NCI-H748 (cell line): ENCODE results near the gene EMP2.
"Not testable (repeated sequence)": the region's sequence is repeated elsewhere in the genome, so short reads cannot be mapped to it uniquely, and the experiment has no call there.

Source experiments
- DNase-seq: peaks from one replicate; lab custom pipeline; 2025; ENCODE audit not compliant: unreplicated experiment; lab: John Stamatoyannopoulos, UW

EMP2 gene

GRCh38 chr16:10522966-10523365 lies 57.4 kb downstream of the EMP2 start:
- DNase-seq = no peak

- DNase-seq = peak; percentile 43
These were observed 58.6 kb downstream of the EMP2 start for GRCh38 chr16:10521681-10522274.

GRCh38 chr16:10520869-10521578 lies 59.4 kb downstream of the EMP2 start:
- no peak for DNase-seq

GRCh38 chr16:10519929-10520868 lies 60.2 kb downstream of the EMP2 start:
- no peak for DNase-seq

- DNase-seq = no peak
These were observed 61.1 kb downstream of the EMP2 start for GRCh38 chr16:10519297-10519696.

- DNase-seq = no peak
These were observed 61.8 kb downstream of the EMP2 start for GRCh38 chr16:10518479-10519041.

GRCh38 chr16:10517868-10518267 lies 62.5 kb downstream of the EMP2 start:
- no peak for DNase-seq

GRCh38 chr16:10514369-10515055 lies 65.9 kb downstream of the EMP2 start:
- DNase-seq = peak; percentile 24

- no peak for DNase-seq
These were observed 68.6 kb downstream of the EMP2 start for GRCh38 chr16:10511829-10512228.

- no peak for DNase-seq
These were observed 70.1 kb downstream of the EMP2 start for GRCh38 chr16:10510279-10510678.

GRCh38 chr16:10509534-10510025 lies 70.8 kb downstream of the EMP2 start:
- peak; percentile 71 for DNase-seq

- not testable (repeated sequence) for DNase-seq
These were observed 75.1 kb downstream of the EMP2 start for GRCh38 chr16:10505286-10505685.

- no peak for DNase-seq
These were observed 76.0 kb downstream of the EMP2 start for GRCh38 chr16:10504404-10504885.

GRCh38 chr16:10502776-10503175 lies 77.6 kb downstream of the EMP2 start:
- DNase-seq = no peak

- no peak for DNase-seq
These were observed 79.3 kb downstream of the EMP2 start for GRCh38 chr16:10501016-10501607.

GRCh38 chr16:10500582-10500981 lies 79.8 kb downstream of the EMP2 start:
- no peak for DNase-seq

GRCh38 chr16:10497132-10498101 lies 83.0 kb downstream of the EMP2 start:
- no peak for DNase-seq

GRCh38 chr16:10495031-10495345 lies 85.4 kb downstream of the EMP2 start:
- DNase-seq = no peak
